A549 (cell line): ENCODE measurements around the gene SSC5D. TPM values are rescaled to one million over a fixed set of nuclear protein-coding genes. Genes with fewer than 3 reads are reported as not detected.

Source experiments
- ATAC-seq, 2 experiments: fragments of 200-7000 bp in 1 of 2; fragments of >200 bp in 1 of 2; cut with Nextera tagmentation in 1 of 2; cut with Tn5 transposase in 1 of 2; 3 replicates each; pipeline versions ENCODE4 v1.8.0 to v1.9.1; 2018 to 2020; ENCODE audit warnings: mild to moderate bottlenecking in 1 of 2, moderate library complexity in 1 of 2
- CTCF ChIA-PET: fragments of 300-600 bp; sonication (Branson Sonifier 250); formaldehyde crosslinking; extraction: SDS; loops from one replicate; lab custom pipeline; 2021; ENCODE audit warnings: antibody characterized with exemption, inconsistent platforms; lab: Yijun Ruan, JAX
- POLR2A ChIA-PET: fragments of 350-600 bp; formaldehyde crosslinking; extraction: SDS; loops from one replicate; lab custom pipeline; 2021; ENCODE audit warnings: antibody characterized with exemption, inconsistent platforms; lab: Yijun Ruan, JAX
- DNase-seq, 2 experiments: peaks; one replicate each; pipeline versions ENCODE4 v3.0.0 to v3.0.0-alpha.2; 2011 to 2016; ENCODE audit warnings: low read depth in 1 of 2, low spot score in 1 of 2
- FAIRE-seq: peaks from 2 replicates; lab custom pipeline; 2011; peaks lifted over from hg19 to GRCh38; lab: Jason Lieb, UNC
- H3K27ac ChIP-seq, 2 experiments: fragments of >200 bp; sonication (Bioruptor Twin); formaldehyde crosslinking; 3 replicates each; pipeline ENCODE4 v1.5.1; 2016 to 2017
- H3K4me1 ChIP-seq: fragments of >200 bp; sonication (Bioruptor Twin); formaldehyde crosslinking; 3 replicates; pipeline ENCODE4 v1.6.1; 2016
- H3K4me2 ChIP-seq: fragments of >200 bp; sonication (Bioruptor Twin); formaldehyde crosslinking; 3 replicates; pipeline ENCODE4 v1.6.1; 2016
- H3K4me3 ChIP-seq: fragments of >200 bp; sonication (Bioruptor Twin); formaldehyde crosslinking; 3 replicates; pipeline ENCODE4 v1.5.1; 2016
- H3K9me3 ChIP-seq: fragments of >200 bp; sonication (Bioruptor Twin); formaldehyde crosslinking; 3 replicates; pipeline ENCODE4 v1.6.1; 2016
- BHLHE40 ChIP-seq: IDR thresholded peaks from 2 replicates; pipeline ENCODE4 v1.6.1; 2012; ENCODE audit warnings: low read depth, low read length, inconsistent platforms
- CBX8 ChIP-seq: fragments of 200-600 bp; sonication (generic); IDR thresholded peaks from 2 replicates; pipeline ENCODE4 v1.6.1; 2016
- CEBPB ChIP-seq, 2 experiments: fragments of >200 bp in 1 of 2; sonication (Bioruptor Twin) in 1 of 2; formaldehyde crosslinking in 1 of 2; IDR thresholded peaks; 2 replicates each; pipeline ENCODE4 v1.6.1; 2012 to 2016
- CHD2 ChIP-seq: fragments of 150-350 bp; IDR thresholded peaks from 2 replicates; pipeline ENCODE4 v1.6.1; 2014; ENCODE audit warnings: low read length; ENCODE audit not compliant: partially characterized antibody
- ESRRA ChIP-seq: fragments of 150-350 bp; IDR thresholded peaks from 2 replicates; pipeline ENCODE4 v1.6.1; 2014; ENCODE audit warnings: mild to moderate bottlenecking, low read length, borderline replicate concordance
- HOXB13 ChIP-seq: fragments of 250-450 bp; sonication (Bioruptor Pico); IDR thresholded peaks from 2 replicates; pipeline ENCODE4 v1.5.0; 2020; ENCODE audit warnings: low read depth, mild to moderate bottlenecking, moderate library complexity
- JUNB ChIP-seq: fragments of >200 bp; sonication (Bioruptor Twin); formaldehyde crosslinking; IDR thresholded peaks from 2 replicates; pipeline ENCODE4 v1.6.1; 2016
- KDM5A ChIP-seq: fragments of 200-600 bp; sonication (generic); IDR thresholded peaks from 2 replicates; pipeline ENCODE4 v1.6.1; 2016; ENCODE audit warnings: antibody characterized with exemption, mild to moderate bottlenecking
- NFE2L2 ChIP-seq: fragments of 150-350 bp; conservative IDR thresholded peaks from 2 replicates; pipeline ENCODE4 v1.6.1; 2014; ENCODE audit warnings: low read length
- RARB ChIP-seq: fragments of 250-450 bp; sonication (Bioruptor Pico); IDR thresholded peaks from 2 replicates; pipeline ENCODE4 v1.8.0; 2021; ENCODE audit warnings: mild to moderate bottlenecking, moderate library complexity
- SREBF2 ChIP-seq: fragments of 450-650 bp; IDR thresholded peaks from 2 replicates; pipeline ENCODE4 v1.6.1; 2014; ENCODE audit warnings: mild to moderate bottlenecking, moderate library complexity
- TFCP2L1 ChIP-seq: fragments of 250-450 bp; sonication (Bioruptor Pico); IDR thresholded peaks from 2 replicates; pipeline ENCODE4 v1.5.0; 2021; ENCODE audit warnings: mild to moderate bottlenecking
- ZC3H11A ChIP-seq: fragments of 450-650 bp; IDR thresholded peaks from 2 replicates; pipeline ENCODE4 v1.6.1; 2014; ENCODE audit warnings: antibody characterized with exemption, mild to moderate bottlenecking
- ZFP36 ChIP-seq: fragments of 450-650 bp; IDR thresholded peaks from 2 replicates; pipeline ENCODE4 v1.6.1; 2014; ENCODE audit warnings: borderline replicate concordance; ENCODE audit not compliant: partially characterized antibody
- WGBS: methylation state at CpG from one replicate; pipeline ENCODE4 v1.1.6; 2017; ENCODE audit errors: missing lambda C conversion rate; 5-methylcytosine and 5-hydroxymethylcytosine counted together
- polyA plus RNA-seq, 4 experiments: library from polyadenylated mRNA; depleted of rRNA in 3 of 4; stranded (reverse); fragments of >200 nt; fragmentation: RNase III in 1 of 4; extraction: RNeasy Plus Mini Kit Qiagen cat#74134 plus additional on column Dnase treatment in 1 of 4; gene quantifications; 2 replicates in 3 of 4; 3 replicates in 1 of 4; pipeline ENCODE4 v1.2.3, GENCODE V29; 2011 to 2017
- TF ChIP-seq, protein P1 (sequence below): fragments of 250-450 bp; sonication (Bioruptor Pico); IDR thresholded peaks from 2 replicates; pipeline ENCODE4 v1.5.0; 2020; ENCODE audit warnings: low read depth, mild to moderate bottlenecking, moderate library complexity
- TF ChIP-seq, protein P2 (sequence below): IDR thresholded peaks from 2 replicates; pipeline ENCODE4 v1.6.1; 2012; ENCODE audit warnings: low read depth, borderline replicate concordance
- TF ChIP-seq, protein P3 (sequence below): fragments of 200-600 bp; sonication (generic); IDR thresholded peaks from 2 replicates; pipeline ENCODE4 v1.6.1; 2016; ENCODE audit warnings: antibody characterized with exemption, mild to moderate bottlenecking, moderate library complexity
- TF ChIP-seq, protein P4 (sequence below): IDR thresholded peaks from 2 replicates; pipeline ENCODE4 v1.6.1; 2012
- TF ChIP-seq, protein P5 (sequence below): fragments of 450-650 bp; IDR thresholded peaks from 2 replicates; pipeline ENCODE4 v1.6.1; 2014; ENCODE audit warnings: antibody characterized with exemption
- TF ChIP-seq, protein P6 (sequence below): fragments of >200 bp; sonication (Bioruptor Twin); formaldehyde crosslinking; IDR thresholded peaks from 3 replicates; pipeline ENCODE4 v1.5.1; 2016

SSC5D gene
- polyA plus RNA-seq, 2 of the 4 experiments (the other 2 are of a cell fraction): 0.22 to 1.5 TPM

DNA sequence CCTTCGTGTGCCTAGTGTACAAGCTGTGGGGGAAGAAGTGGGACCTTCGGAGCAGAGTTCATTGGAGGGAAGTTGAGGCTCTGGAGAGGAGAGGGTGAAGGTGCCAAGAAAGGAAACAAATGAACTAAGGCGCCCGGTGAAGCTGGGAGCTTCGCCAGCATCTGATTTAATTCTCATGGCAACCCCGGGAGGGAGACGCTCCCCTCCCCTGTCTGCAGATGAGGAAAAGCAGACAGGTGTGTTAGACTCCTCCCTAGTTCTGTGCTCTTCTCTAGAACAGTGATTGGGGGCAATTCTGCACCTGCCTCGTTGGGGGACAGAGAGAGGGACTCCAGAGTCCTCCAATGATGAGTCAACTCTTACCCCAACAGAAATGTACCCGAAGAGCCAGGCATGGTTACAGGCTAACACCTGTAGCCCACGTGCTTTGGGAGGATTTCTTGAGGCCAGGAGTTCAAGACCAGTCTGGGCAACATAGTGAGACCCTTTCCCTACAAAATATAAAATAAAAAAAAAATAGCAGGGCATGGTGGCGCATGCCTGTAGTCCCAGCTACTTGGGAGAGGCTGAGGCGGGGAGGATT, 4.2 kb downstream of the SSC5D start:
- TF ChIP-seq, protein P1, sequence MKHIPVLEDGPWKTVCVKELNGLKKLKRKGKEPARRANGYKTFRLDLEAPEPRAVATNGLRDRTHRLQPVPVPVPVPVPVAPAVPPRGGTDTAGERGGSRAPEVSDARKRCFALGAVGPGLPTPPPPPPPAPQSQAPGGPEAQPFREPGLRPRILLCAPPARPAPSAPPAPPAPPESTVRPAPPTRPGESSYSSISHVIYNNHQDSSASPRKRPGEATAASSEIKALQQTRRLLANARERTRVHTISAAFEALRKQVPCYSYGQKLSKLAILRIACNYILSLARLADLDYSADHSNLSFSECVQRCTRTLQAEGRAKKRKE (CRISPR knock-in tag): no peak
- TF ChIP-seq, protein P2, sequence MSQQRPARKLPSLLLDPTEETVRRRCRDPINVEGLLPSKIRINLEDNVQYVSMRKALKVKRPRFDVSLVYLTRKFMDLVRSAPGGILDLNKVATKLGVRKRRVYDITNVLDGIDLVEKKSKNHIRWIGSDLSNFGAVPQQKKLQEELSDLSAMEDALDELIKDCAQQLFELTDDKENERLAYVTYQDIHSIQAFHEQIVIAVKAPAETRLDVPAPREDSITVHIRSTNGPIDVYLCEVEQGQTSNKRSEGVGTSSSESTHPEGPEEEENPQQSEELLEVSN: no peak
- TF ChIP-seq ESRRA (no peak), CBX8 (no peak), HOXB13 (CRISPR knock-in tag) (no peak), RARB (no peak), SREBF2 (no peak), KDM5A (no peak), NFE2L2 (no peak), CEBPB (IDR thresholded peaks at IDR 0.05) (no peak), TFCP2L1 (no peak), CHD2 (no peak), BHLHE40 (no peak), ZC3H11A (no peak), ZFP36 (no peak), JUNB (no peak)
- TF ChIP-seq, protein P3, sequence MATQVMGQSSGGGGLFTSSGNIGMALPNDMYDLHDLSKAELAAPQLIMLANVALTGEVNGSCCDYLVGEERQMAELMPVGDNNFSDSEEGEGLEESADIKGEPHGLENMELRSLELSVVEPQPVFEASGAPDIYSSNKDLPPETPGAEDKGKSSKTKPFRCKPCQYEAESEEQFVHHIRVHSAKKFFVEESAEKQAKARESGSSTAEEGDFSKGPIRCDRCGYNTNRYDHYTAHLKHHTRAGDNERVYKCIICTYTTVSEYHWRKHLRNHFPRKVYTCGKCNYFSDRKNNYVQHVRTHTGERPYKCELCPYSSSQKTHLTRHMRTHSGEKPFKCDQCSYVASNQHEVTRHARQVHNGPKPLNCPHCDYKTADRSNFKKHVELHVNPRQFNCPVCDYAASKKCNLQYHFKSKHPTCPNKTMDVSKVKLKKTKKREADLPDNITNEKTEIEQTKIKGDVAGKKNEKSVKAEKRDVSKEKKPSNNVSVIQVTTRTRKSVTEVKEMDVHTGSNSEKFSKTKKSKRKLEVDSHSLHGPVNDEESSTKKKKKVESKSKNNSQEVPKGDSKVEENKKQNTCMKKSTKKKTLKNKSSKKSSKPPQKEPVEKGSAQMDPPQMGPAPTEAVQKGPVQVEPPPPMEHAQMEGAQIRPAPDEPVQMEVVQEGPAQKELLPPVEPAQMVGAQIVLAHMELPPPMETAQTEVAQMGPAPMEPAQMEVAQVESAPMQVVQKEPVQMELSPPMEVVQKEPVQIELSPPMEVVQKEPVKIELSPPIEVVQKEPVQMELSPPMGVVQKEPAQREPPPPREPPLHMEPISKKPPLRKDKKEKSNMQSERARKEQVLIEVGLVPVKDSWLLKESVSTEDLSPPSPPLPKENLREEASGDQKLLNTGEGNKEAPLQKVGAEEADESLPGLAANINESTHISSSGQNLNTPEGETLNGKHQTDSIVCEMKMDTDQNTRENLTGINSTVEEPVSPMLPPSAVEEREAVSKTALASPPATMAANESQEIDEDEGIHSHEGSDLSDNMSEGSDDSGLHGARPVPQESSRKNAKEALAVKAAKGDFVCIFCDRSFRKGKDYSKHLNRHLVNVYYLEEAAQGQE: no peak
- TF ChIP-seq, protein P4, sequence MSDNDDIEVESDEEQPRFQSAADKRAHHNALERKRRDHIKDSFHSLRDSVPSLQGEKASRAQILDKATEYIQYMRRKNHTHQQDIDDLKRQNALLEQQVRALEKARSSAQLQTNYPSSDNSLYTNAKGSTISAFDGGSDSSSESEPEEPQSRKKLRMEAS: no peak
- TF ChIP-seq, protein P5, sequence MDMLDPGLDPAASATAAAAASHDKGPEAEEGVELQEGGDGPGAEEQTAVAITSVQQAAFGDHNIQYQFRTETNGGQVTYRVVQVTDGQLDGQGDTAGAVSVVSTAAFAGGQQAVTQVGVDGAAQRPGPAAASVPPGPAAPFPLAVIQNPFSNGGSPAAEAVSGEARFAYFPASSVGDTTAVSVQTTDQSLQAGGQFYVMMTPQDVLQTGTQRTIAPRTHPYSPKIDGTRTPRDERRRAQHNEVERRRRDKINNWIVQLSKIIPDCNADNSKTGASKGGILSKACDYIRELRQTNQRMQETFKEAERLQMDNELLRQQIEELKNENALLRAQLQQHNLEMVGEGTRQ: no peak
- TF ChIP-seq, protein P6, sequence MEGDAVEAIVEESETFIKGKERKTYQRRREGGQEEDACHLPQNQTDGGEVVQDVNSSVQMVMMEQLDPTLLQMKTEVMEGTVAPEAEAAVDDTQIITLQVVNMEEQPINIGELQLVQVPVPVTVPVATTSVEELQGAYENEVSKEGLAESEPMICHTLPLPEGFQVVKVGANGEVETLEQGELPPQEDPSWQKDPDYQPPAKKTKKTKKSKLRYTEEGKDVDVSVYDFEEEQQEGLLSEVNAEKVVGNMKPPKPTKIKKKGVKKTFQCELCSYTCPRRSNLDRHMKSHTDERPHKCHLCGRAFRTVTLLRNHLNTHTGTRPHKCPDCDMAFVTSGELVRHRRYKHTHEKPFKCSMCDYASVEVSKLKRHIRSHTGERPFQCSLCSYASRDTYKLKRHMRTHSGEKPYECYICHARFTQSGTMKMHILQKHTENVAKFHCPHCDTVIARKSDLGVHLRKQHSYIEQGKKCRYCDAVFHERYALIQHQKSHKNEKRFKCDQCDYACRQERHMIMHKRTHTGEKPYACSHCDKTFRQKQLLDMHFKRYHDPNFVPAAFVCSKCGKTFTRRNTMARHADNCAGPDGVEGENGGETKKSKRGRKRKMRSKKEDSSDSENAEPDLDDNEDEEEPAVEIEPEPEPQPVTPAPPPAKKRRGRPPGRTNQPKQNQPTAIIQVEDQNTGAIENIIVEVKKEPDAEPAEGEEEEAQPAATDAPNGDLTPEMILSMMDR: no peak
- Histone ChIP-seq H3K4me2 (no peak overlapping the region), H3K4me1 (peaks cover 44% of the 10 kb centered on the region), H3K27ac (no peak overlapping the region), H3K4me3 (no peak overlapping the region), H3K9me3 (no peaks in the 10 kb centered on the region)
- ATAC-seq: no peak
- no peak for FAIRE-seq
- CTCF ChIA-PET: interaction anchor here (1.2 to 17.3 kb wide), 8 partner anchors 11 to 352 kb away, joined by 3 to 219 read pairs (median 10); no protein-coding TSS in a partner anchor
- WGBS: 51% methylated on average over 12 of the region's 12 CpGs
- POLR2A ChIA-PET: interaction anchor here (2.9 kb wide), 1 partner anchor 16 kb away, joined by 7 read pairs; the partner anchor contains the start of gene ZNF628
- DNase-seq: no peak
